Measurements from ENCODE around the gene ARVCF. TPM values are rescaled to one million over a fixed set of nuclear protein-coding genes. Genes with fewer than 3 reads are reported as not detected.
"Not testable (repeated sequence)": the region's sequence is repeated elsewhere in the genome, so short reads cannot be mapped to it uniquely, and the experiment has no call there.

Gene ARVCF
- total RNA-seq, 1 donor from 2014 or later: 4.1 TPM

- intact Hi-C loops (cut with micrococcal nuclease): no loop called here
- Mint-ChIP-seq H3K4me3 (no peak overlapping the region), H3K27ac (no peak overlapping the region), H3K36me3 (ENCODE audit: low read depth) (peaks cover 20% of the 10 kb centered on the region), H3K9me3 (peaks cover 6% of the 10 kb centered on the region), H3K4me1 (no peaks in the 10 kb centered on the region), H3K27me3 (no peaks in the 10 kb centered on the region)
- DNase-seq: no peak
Measured at GRCh38 chr22:19933341-19934241, 83.0 kb downstream of the ARVCF start.

GRCh38 chr22:19932367-19933206 lies 84.0 kb downstream of the ARVCF start:
- no peak overlapping the region for H3K4me3 Mint-ChIP-seq
- peaks cover 18% of the 10 kb centered on the region for H3K36me3 Mint-ChIP-seq (ENCODE audit: low read depth)

GRCh38 chr22:19931514-19931913 lies 85.1 kb downstream of the ARVCF start:
- Mint-ChIP-seq H3K4me1 (no peaks in the 10 kb centered on the region), H3K9me3 (peaks cover 4% of the 10 kb centered on the region), H3K27ac (no peak overlapping the region), H3K36me3 (ENCODE audit: low read depth) (peaks cover 11% of the 10 kb centered on the region), H3K4me3 (no peak overlapping the region), H3K27me3 (no peaks in the 10 kb centered on the region)
- intact Hi-C loops (cut with micrococcal nuclease): no loop called here
- DNase-seq: no peak

More at GRCh38 chr22:19932367-19933206, 84.0 kb downstream of the ARVCF start:
- no peaks in the 10 kb centered on the region for H3K4me1 Mint-ChIP-seq
- peaks cover 6% of the 10 kb centered on the region for H3K9me3 Mint-ChIP-seq
- no peak overlapping the region for H3K27ac Mint-ChIP-seq
- H3K27me3 Mint-ChIP-seq: no peaks in the 10 kb centered on the region
- intact Hi-C loops (cut with micrococcal nuclease): no loop called here
- no peak for DNase-seq

DNA sequence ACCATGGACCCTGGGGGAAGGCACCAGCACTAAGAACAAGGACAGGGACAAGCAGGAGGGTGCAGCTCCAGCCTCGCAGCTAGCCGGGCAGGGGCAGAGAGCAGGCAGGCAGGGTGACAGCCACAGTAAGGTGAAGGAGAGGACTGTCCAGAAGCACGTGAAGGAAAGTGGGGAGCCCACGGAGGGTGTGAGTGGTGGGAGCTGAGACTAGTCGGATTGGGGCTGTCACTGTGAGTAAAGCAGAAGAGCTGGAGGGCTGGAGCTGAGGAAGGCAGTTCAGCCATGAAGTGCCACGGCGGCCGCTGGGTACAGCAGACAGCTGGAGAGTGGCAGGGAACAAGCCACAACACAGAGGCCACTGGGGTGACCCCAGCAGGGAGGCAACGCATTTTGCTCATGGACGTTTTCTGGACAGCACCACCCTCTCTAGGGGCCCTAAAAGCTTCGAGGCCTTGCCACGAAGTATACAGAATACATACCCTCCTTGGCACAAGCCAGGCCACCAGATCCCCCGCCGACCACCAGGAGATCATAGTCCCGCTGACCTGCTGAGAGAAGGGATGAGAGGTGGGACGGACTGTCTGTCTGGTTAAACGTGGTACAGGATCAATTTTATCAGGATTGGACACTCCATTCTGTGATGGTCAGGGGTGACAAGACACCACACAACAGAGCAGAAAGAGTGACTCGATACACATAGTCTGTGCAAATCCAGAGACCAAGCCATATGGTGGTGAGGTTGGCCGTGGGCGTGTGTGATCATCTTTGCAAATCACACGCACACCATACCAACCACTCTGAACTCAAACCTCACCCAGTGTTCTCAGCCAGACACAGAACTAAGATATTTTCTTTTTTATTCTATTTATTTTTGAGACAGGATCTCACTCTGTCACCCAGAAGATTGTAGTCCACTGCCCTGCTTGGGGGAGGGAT lies 85.8 kb downstream of the ARVCF start:
- no peaks in the 10 kb centered on the region for H3K9me3 Mint-ChIP-seq
- intact Hi-C loops (cut with micrococcal nuclease): no loop called here
- H3K27me3 Mint-ChIP-seq: no peaks in the 10 kb centered on the region
- no peaks in the 10 kb centered on the region for H3K4me1 Mint-ChIP-seq
- H3K4me3 Mint-ChIP-seq: no peak overlapping the region
- H3K27ac Mint-ChIP-seq: no peak overlapping the region
- no peak for DNase-seq
- peaks cover 6% of the 10 kb centered on the region for H3K36me3 Mint-ChIP-seq (ENCODE audit: low read depth)

DNA sequence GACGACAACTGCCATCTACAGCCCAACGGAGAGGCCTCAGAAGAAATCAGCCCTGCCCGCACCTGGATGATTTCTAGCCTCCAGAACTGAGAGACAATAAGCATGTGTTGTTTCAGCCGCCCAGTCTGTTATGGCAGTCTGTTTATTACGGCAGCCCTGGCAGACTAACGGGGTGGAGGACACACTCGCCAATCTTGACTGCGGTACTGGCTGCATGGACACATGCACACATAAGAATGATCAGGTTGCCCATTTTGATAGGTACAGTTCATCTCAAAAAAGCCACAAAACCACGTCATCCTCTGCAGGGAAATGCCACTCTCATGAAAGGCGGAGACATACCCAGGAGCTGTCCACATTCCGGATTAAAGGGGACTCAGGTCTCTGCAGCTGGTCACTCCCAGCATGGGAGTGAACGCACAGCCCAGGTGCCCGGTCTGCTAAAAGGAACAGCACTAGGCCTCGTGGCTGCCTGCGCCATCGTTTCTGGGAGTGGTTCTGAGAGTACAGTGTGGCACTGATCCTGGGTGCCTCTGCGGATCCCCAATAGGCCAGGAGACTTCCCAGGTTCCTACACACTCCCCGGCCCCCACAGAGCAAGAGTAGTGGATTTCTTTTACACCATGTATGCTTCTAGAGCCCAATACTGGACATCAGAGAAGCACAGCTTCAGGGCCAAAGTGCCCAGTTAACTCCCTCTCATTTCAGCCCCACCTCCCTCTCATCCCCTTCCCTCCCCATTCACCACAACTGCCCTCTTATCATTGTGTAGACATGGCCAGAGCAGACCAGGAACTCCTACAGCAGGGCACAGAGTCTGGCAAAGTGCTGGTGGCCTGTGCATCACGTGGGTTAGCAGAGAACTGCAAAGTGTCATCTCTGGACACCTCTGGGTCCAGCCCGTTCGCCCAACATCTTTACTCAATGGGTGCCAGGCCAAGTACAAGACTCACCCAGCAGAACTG lies 86.8 kb downstream of the ARVCF start:
- Mint-ChIP-seq H3K27me3 (no peaks in the 10 kb centered on the region), H3K27ac (no peak overlapping the region), H3K4me1 (no peaks in the 10 kb centered on the region), H3K4me3 (no peak overlapping the region), H3K36me3 (ENCODE audit: low read depth) (no peaks in the 10 kb centered on the region), H3K9me3 (no peaks in the 10 kb centered on the region)
- intact Hi-C loops (cut with micrococcal nuclease): no loop called here
- DNase-seq: no peak

DNA sequence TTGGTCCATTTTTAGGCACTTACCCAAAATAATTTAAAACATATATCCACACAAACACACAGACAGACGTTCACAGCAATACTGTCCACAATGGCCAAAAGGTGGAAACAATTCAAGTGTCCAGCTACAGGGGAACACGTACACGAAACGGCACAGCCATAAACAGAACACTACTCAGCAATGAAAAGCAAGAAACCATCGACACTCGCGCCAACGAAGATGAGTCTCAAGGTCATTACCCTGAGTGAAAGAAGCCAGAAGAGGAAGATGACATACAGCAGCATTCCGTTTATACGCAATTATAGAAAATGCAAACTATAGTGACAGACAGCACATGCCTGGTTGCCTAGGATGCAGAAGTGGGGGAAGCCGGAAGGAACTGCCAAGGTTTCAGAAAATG lies 88.4 kb downstream of the ARVCF start:
- no peak for DNase-seq
- no peaks in the 10 kb centered on the region for H3K27me3 Mint-ChIP-seq
- H3K27ac Mint-ChIP-seq: no peak overlapping the region
- H3K4me3 Mint-ChIP-seq: no peak overlapping the region
- H3K4me1 Mint-ChIP-seq: no peaks in the 10 kb centered on the region
- no peaks in the 10 kb centered on the region for H3K36me3 Mint-ChIP-seq (ENCODE audit: low read depth)
- no peaks in the 10 kb centered on the region for H3K9me3 Mint-ChIP-seq
- intact Hi-C loops (cut with micrococcal nuclease): no loop called here

DNA sequence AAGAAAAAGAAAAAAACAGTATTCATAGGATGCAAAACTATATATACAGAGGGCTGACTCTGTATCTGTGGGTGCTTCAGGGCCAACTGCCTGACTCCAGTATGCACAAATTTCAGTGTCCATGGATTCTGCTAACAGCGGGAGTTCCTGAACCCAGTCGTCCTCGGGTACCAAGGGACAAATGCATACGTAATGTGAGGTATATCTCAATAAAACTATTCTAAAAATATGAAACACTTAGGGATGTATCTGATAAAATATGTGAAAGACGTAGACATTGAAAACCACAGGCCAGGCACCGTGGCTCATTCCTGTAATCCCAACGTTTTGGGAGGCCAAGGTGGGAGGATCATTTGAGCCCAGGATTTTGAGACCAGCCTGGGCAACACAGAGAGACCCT lies 88.9 kb downstream of the ARVCF start:
- no peaks in the 10 kb centered on the region for H3K4me1 Mint-ChIP-seq
- DNase-seq: no peak
- no peaks in the 10 kb centered on the region for H3K9me3 Mint-ChIP-seq
- H3K36me3 Mint-ChIP-seq (ENCODE audit: low read depth): no peaks in the 10 kb centered on the region
- no peak overlapping the region for H3K4me3 Mint-ChIP-seq
- H3K27me3 Mint-ChIP-seq: no peaks in the 10 kb centered on the region
- no peak overlapping the region for H3K27ac Mint-ChIP-seq
- intact Hi-C loops (cut with micrococcal nuclease): no loop called here

GRCh38 chr22:19926028-19926427 lies 90.6 kb downstream of the ARVCF start:
- DNase-seq; H3K36me3 Mint-ChIP-seq (ENCODE audit: low read depth); H3K27me3 Mint-ChIP-seq; H3K4me1 Mint-ChIP-seq; H3K9me3 Mint-ChIP-seq; H3K4me3 Mint-ChIP-seq; intact Hi-C loops (cut with micrococcal nuclease); H3K27ac Mint-ChIP-seq: not testable (repeated sequence)

GRCh38 chr22:19923914-19924513 lies 92.6 kb downstream of the ARVCF start:
- H3K4me1 Mint-ChIP-seq: no peaks in the 10 kb centered on the region
- intact Hi-C loops (cut with micrococcal nuclease): no loop called here
- no peak for DNase-seq
- no peak overlapping the region for H3K27ac Mint-ChIP-seq
- no peaks in the 10 kb centered on the region for H3K27me3 Mint-ChIP-seq
- H3K36me3 Mint-ChIP-seq (ENCODE audit: low read depth): peaks cover 2% of the 10 kb centered on the region
- H3K9me3 Mint-ChIP-seq: no peaks in the 10 kb centered on the region
- no peak overlapping the region for H3K4me3 Mint-ChIP-seq

GRCh38 chr22:19921544-19922081 lies 95.0 kb downstream of the ARVCF start:
- intact Hi-C loops (cut with micrococcal nuclease): no loop called here

More at GRCh38 chr22:19921544-19922081, 95.0 kb downstream of the ARVCF start:
- H3K27me3 Mint-ChIP-seq: no peaks in the 10 kb centered on the region
- no peak overlapping the region for H3K27ac Mint-ChIP-seq
- no peaks in the 10 kb centered on the region for H3K9me3 Mint-ChIP-seq
- H3K36me3 Mint-ChIP-seq (ENCODE audit: low read depth): peaks cover 2% of the 10 kb centered on the region
- H3K4me3 Mint-ChIP-seq: no peak overlapping the region
- DNase-seq: no peak
- H3K4me1 Mint-ChIP-seq: no peaks in the 10 kb centered on the region

Data from activated CD4-positive, alpha-beta T cell treated with anti-CD3 and anti-CD28 coated beads, Interleukin-2, amount 10 ng/mL, durations not matched to agents 24 days and 14 days (primary cell).